GM23248 (cell line): Measurements from ENCODE around the gene CIPC.

ENCODE experiments used
- EZH2 ChIP-seq: fragments of 200-600 bp; sonication (generic); IDR thresholded peaks from 2 replicates; pipeline ENCODE4 v1.6.1; 2018; ENCODE audit warnings: antibody characterized with exemption, mild to moderate bottlenecking; ENCODE audit not compliant: insufficient read depth, poor library complexity, severe bottlenecking
- EZH2phosphoT487 ChIP-seq: fragments of 200-600 bp; sonication (generic); IDR thresholded peaks from 2 replicates; pipeline ENCODE4 v1.6.1; 2018; ENCODE audit warnings: antibody characterized with exemption, moderate library complexity, mild to moderate bottlenecking, low read depth; ENCODE audit not compliant: insufficient read depth

DNA sequence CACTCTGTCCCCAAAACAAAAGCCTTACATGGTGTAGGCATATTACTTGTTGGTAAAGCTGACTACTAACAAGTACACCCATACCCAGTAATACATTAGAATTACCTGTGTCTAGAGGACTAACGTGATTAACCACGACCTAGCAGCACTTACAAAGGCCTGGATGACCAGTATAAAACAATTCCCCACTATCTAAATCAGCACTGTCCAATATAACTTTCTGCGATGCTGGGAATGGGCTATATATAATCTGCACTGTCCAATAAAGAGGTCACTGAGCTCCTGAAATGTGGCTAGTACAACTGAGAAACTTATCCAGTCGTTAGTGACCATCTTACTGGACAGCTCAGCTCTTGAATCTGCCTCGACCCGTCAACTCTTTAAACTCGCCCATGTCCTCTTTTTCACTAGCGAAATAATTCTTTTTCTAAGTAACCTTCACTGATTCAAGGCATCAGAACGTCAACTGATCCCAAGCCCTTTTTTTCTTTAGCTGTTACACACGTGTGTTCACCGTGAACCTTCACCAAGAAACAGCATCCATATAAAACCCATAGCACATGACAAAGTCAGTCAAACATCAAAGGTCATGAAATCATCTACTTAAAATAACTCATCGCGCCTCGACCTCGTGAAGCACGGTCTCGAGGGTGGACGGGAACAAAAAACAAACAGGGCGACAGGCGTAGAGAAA is 905 bp upstream of the CIPC start:
- TF ChIP-seq EZH2: no peak
- no peak for TF ChIP-seq EZH2phosphoT487
